Kidney (tissue), 14 donors: ENCODE data around the gene CRABP2. TPM values are rescaled to one million over a fixed set of nuclear protein-coding genes. Genes with fewer than 3 reads are reported as not detected.

Experiments
- DNase-seq, 5 donors: peaks; one replicate each; pipeline ENCODE4 v3.0.0-alpha.2; 2013 to 2020
- FAIRE-seq: peaks from 2 replicates; lab custom pipeline; 2012; peaks lifted over from hg19 to GRCh38; lab: Jason Lieb, UNC
- H3K27ac ChIP-seq, 2 donors: one replicate each; pipeline ENCODE4 v1.7.0; 2013; ENCODE audit warnings: low read depth in 2 of 2, low read length in 2 of 2, inconsistent platforms in 1 of 2
- H3K27me3 ChIP-seq: one replicate; pipeline ENCODE4 v1.7.1; 2013; ENCODE audit warnings: low read length, inconsistent platforms; ENCODE audit not compliant: control insufficient read depth, insufficient read depth
- H3K36me3 ChIP-seq, 3 donors: one replicate each; pipeline versions ENCODE4 v1.7.0 to v1.7.1; 2013; ENCODE audit warnings: low read length in 3 of 3, control low read depth in 1 of 3, inconsistent platforms in 1 of 3; ENCODE audit not compliant: insufficient read depth in 3 of 3, control insufficient read depth in 2 of 3
- H3K4me1 ChIP-seq, 3 donors: one replicate each; pipeline versions ENCODE4 v1.7.0 to v1.7.1; 2013; ENCODE audit warnings: low read length in 3 of 3, inconsistent platforms in 1 of 3, low read depth in 1 of 3; ENCODE audit not compliant: control insufficient read depth in 2 of 3, insufficient read depth in 2 of 3
- H3K4me3 ChIP-seq, 3 donors: one replicate each; pipeline versions ENCODE4 v1.7.0 to v1.8.1; 2013; ENCODE audit warnings: low read length in 3 of 3, control low read depth in 1 of 3, inconsistent platforms in 1 of 3
- H3K9ac ChIP-seq, 3 donors: one replicate each; pipeline versions ENCODE4 v1.7.0 to v1.7.1; 2013; ENCODE audit warnings: low read length in 3 of 3, control low read depth in 1 of 3, inconsistent platforms in 1 of 3
- H3K9me3 ChIP-seq, 3 donors: one replicate each; pipeline versions ENCODE4 v1.7.0 to v1.7.1; 2013; ENCODE audit warnings: low read length in 3 of 3, control low read depth in 1 of 3, inconsistent platforms in 1 of 3; ENCODE audit not compliant: control insufficient read depth in 2 of 3, insufficient read depth in 1 of 3
- CTCF ChIP-seq: IDR thresholded peaks from 3 replicates; pipeline ENCODE4 v1.5.1; 2012; ENCODE audit warnings: mild to moderate bottlenecking, moderate library complexity, borderline replicate concordance; ENCODE audit not compliant: insufficient read depth; ENCODE audit errors: extremely low read depth
- intact Hi-C: fragments of 100-400 bp; cut with DNase I; formaldehyde crosslinking; loops from one replicate; pipeline ENCODE4 v1.11.1; 2022
- polyA plus RNA-seq: library from polyadenylated mRNA; stranded (reverse); fragments of 350-450 nt; fragmentation: Illumina TruSeq; extraction: RNeasy Lipid Tissue Mini Kit (QIAGEN cat#74804); gene quantifications from one replicate; pipeline ENCODE4 v1.2.3, GENCODE V29; 2014; ENCODE audit warnings: low read depth, low replicate concordance; ENCODE audit not compliant: insufficient read depth
- total RNA-seq: library from RNA; stranded (reverse); fragmentation: NEBNext Ultra II Directional; extraction: Animal tissue kit (Norgen Biotek cat#: 25700); gene quantifications from one replicate; pipeline ENCODE4 v1.2.1, GENCODE V29; 2021
- donor health status: control.
- donor health status: control.
- donor health status: control.
- donor health status: control.
- donor health status: control.
- donor health status: DM: yes; HTN: yes; CAD: no.
- donor health status: Normal renal cell carcinoma (clear cell type).

CRABP2 gene
- total and polyA plus RNA-seq, 2 donors from 2014 or later, result 15.2 to 21.6 TPM

GRCh38 chr1:156664046-156664766 is 41.2 kb downstream of the CRABP2 start:
- H3K9ac ChIP-seq, result peak overlapping the region in 2 of 3 donors; percentile 29 to 52
- no peaks in the 10 kb centered on the region for H3K9me3 ChIP-seq
- no peaks in the 10 kb centered on the region for H3K36me3 ChIP-seq
- peaks cover 2 to 43% (median 28%) of the 10 kb centered on the region in 3 donors for H3K4me1 ChIP-seq
- intact Hi-C loops, result no loop called here
- peak overlapping the region; percentile 65 to 84 for H3K27ac ChIP-seq
- H3K27me3 ChIP-seq, result no peaks in the 10 kb centered on the region
- peak in 4 of 5 donors; percentile 81 to 85 (median 84) for DNase-seq
- TF ChIP-seq CTCF, result no peak
- FAIRE-seq, result no peak
- H3K4me3 ChIP-seq, result no peak overlapping the region

GRCh38 chr1:156663178-156663577 is 42.2 kb downstream of the CRABP2 start:
- no peak for TF ChIP-seq CTCF
- intact Hi-C loops, result no loop called here
- H3K4me1 ChIP-seq, result peaks cover 2 to 43% (median 28%) of the 10 kb centered on the region in 3 donors
- peak in 2 of 5 donors; percentile 24 to 59 for DNase-seq
- H3K27ac ChIP-seq, result peak overlapping the region; percentile 65 to 84
- H3K27me3 ChIP-seq, result peaks cover under 1% of the 10 kb centered on the region
- H3K9me3 ChIP-seq, result no peaks in the 10 kb centered on the region
- FAIRE-seq, result no peak
- H3K9ac ChIP-seq, result peak overlapping the region in 1 of 3 donors; percentile 34
- no peak overlapping the region for H3K4me3 ChIP-seq
- no peaks in the 10 kb centered on the region for H3K36me3 ChIP-seq

GRCh38 chr1:156662800-156663055 is 42.7 kb downstream of the CRABP2 start:
- peak overlapping the region; percentile 13 to 65 for H3K27ac ChIP-seq
- H3K4me3 ChIP-seq, result no peak overlapping the region
- DNase-seq, result no peak
- peaks cover 2 to 39% (median 28%) of the 10 kb centered on the region in 3 donors for H3K4me1 ChIP-seq
- TF ChIP-seq CTCF, result no peak
- no peak for FAIRE-seq
- H3K36me3 ChIP-seq, result no peaks in the 10 kb centered on the region
- peak overlapping the region in 1 of 3 donors; percentile 34 for H3K9ac ChIP-seq
- intact Hi-C loops, result no loop called here
- H3K9me3 ChIP-seq, result no peaks in the 10 kb centered on the region
- H3K27me3 ChIP-seq, result peaks cover 3% of the 10 kb centered on the region
